HUES48 (cell line): ENCODE results near the gene SKIC8.
A peak's percentile ranks its signal among the peaks of the same experiment; 100 is the strongest.

Experiments used
- H3K27ac ChIP-seq: one replicate; pipeline ENCODE4 v1.7.0; 2013; ENCODE audit warnings: low read depth, low read length, inconsistent platforms
- H3K27me3 ChIP-seq: 2 replicates; pipeline ENCODE4 v1.6.1; 2013; ENCODE audit warnings: mild to moderate bottlenecking, low read length; ENCODE audit not compliant: control insufficient read depth, insufficient read depth
- H3K36me3 ChIP-seq: 2 replicates; pipeline ENCODE4 v1.6.1; 2013; ENCODE audit warnings: low read length; ENCODE audit not compliant: control insufficient read depth, insufficient read depth
- H3K4me1 ChIP-seq: 2 replicates; pipeline ENCODE4 v1.6.1; 2013; ENCODE audit warnings: mild to moderate bottlenecking, low read length; ENCODE audit not compliant: control insufficient read depth, insufficient read depth
- H3K4me3 ChIP-seq: 2 replicates; pipeline ENCODE4 v1.5.1; 2013; ENCODE audit warnings: mild to moderate bottlenecking, low read depth, low read length
- H3K9ac ChIP-seq: 2 replicates; pipeline ENCODE4 v1.6.1; 2013; ENCODE audit warnings: mild to moderate bottlenecking, low read depth, low read length, moderate library complexity
- H3K9me3 ChIP-seq: 2 replicates; pipeline ENCODE4 v1.6.1; 2013; ENCODE audit warnings: low read length; ENCODE audit not compliant: control insufficient read depth, insufficient read depth

SKIC8 gene

GRCh38 chr15:78321041-78321570, 21.7 kb upstream of the SKIC8 start:
- no peak overlapping the region for H3K4me3 ChIP-seq
- no peaks in the 10 kb centered on the region for H3K9me3 ChIP-seq
- H3K9ac ChIP-seq = no peak overlapping the region
- H3K4me1 ChIP-seq = peaks cover 26% of the 10 kb centered on the region
- H3K27me3 ChIP-seq = no peaks in the 10 kb centered on the region
- no peak overlapping the region for H3K27ac ChIP-seq
- H3K36me3 ChIP-seq = no peaks in the 10 kb centered on the region

DNA sequence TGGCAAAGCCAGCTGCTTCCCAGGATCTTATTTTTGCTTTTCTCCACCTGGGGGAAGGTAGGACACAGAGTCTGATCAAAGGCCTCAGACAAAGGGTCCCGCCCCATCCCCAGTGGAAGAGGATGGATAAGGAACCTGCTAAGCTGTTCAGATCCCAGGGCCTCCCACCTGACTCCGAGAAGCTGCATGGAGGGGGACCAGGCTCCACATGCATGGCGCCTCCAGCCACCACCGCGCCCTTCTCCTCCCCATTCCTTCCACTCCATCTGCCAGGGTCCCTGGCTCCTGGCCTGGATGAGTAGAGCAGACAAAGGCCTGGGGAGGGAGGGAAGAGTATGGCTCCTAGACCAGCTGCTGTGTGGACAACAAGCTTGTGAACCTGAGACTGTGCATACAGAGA, 20.8 kb upstream of the SKIC8 start:
- H3K9me3 ChIP-seq = no peaks in the 10 kb centered on the region
- H3K4me3 ChIP-seq = no peak overlapping the region
- no peak overlapping the region for H3K9ac ChIP-seq
- no peaks in the 10 kb centered on the region for H3K27me3 ChIP-seq
- no peak overlapping the region for H3K27ac ChIP-seq
- no peaks in the 10 kb centered on the region for H3K36me3 ChIP-seq
- peaks cover 30% of the 10 kb centered on the region for H3K4me1 ChIP-seq

DNA sequence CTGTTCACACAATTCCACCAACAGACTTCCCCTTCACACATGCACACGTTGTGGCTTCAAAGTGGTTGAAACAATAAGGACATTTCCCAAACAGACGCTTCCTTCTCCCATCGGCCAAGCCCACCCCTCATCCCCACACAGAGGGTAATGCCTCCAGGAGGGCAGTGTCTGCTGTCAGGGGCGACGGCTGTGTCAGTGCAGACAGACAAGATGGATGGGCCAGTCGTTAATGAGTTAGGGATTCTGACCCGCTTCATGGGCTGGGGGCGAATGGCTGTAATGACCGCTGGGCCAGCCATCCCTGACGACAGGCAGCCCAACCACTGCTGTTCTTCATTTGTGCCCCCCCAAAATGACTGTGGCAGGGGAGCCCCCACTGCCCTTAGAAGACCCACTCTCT, 20.2 kb upstream of the SKIC8 start:
- Histone ChIP-seq H3K4me3 (no peak overlapping the region), H3K27ac (no peak overlapping the region), H3K9ac (no peak overlapping the region), H3K4me1 (peaks cover 30% of the 10 kb centered on the region), H3K9me3 (no peaks in the 10 kb centered on the region), H3K36me3 (no peaks in the 10 kb centered on the region), H3K27me3 (no peaks in the 10 kb centered on the region)

DNA sequence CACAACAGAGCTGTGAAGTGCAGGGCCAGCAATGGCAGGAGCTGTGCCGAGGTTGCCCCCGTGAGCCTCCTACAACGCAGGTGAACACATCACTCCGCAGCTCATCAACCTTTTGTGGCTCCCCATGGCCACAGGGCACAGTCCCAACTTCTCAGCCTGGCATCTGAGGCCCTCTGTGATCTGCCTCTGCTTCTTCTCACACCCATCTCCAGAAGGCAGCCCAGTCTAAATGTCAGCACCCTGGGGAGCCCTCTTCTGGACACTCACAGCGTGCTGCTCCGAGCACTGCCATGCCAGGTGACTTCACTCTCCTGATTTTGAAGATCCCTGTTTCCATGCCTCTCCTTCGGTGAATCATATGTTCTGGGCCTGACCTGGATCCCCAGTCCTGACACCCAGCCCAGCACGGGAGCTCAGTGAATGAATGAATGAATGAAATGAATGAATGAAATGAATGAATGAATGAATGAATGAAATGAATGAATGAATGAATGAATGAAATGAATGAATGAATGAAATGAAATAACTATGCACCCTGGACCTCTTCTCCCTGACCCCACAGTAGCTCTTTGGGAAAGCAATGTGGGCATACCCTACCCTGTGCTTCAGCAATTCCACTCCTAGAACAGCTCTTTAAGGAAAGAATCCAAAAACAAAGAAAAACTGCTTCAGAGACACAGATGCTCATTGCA, 17.9 kb upstream of the SKIC8 start:
- no peaks in the 10 kb centered on the region for H3K27me3 ChIP-seq
- no peaks in the 10 kb centered on the region for H3K36me3 ChIP-seq
- no peaks in the 10 kb centered on the region for H3K9me3 ChIP-seq
- H3K4me3 ChIP-seq = no peak overlapping the region
- no peak overlapping the region for H3K9ac ChIP-seq
- peak overlapping the region; percentile 74 for H3K27ac ChIP-seq
- peaks cover 28% of the 10 kb centered on the region for H3K4me1 ChIP-seq

- Histone ChIP-seq H3K4me3 (no peak overlapping the region), H3K4me1 (peaks cover 23% of the 10 kb centered on the region), H3K36me3 (no peaks in the 10 kb centered on the region), H3K27me3 (no peaks in the 10 kb centered on the region), H3K9ac (no peak overlapping the region), H3K9me3 (no peaks in the 10 kb centered on the region), H3K27ac (peak overlapping the region; percentile 74)
Observed at GRCh38 chr15:78316283-78317083, 17.1 kb upstream of the SKIC8 start.

DNA sequence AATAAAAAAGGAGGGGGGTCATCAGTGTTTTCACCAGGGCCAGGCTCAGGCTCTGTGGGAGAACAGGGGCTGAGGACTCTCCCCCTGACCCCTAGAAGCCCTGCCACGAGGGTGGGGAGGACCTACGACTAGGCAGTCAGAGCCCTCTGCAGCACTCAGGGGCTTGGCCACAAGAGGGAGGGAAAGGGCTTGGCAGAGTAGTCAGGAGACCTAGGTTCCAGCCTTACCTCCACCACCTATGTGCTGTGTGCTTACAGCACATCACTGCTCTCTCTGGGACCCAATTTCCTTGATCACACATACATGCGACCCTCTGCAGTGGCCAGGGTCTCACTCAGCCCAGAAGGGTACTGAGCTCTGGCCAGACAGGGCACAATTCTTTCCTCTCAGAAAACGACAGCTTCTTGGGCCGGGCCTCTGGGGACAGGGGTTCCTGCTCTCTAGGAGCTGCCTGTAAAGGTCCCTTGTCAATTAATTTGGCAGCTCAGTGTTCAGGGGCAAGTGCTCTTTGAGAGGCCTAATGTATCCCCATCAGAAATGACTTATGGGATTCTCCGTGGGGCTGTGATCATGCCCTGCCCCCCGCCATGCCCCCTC, 16.4 kb upstream of the SKIC8 start:
- no peaks in the 10 kb centered on the region for H3K36me3 ChIP-seq
- peaks cover 23% of the 10 kb centered on the region for H3K4me1 ChIP-seq
- peak overlapping the region; percentile 74 for H3K27ac ChIP-seq
- H3K9ac ChIP-seq = no peak overlapping the region
- H3K4me3 ChIP-seq = no peak overlapping the region
- no peaks in the 10 kb centered on the region for H3K9me3 ChIP-seq
- no peaks in the 10 kb centered on the region for H3K27me3 ChIP-seq

DNA sequence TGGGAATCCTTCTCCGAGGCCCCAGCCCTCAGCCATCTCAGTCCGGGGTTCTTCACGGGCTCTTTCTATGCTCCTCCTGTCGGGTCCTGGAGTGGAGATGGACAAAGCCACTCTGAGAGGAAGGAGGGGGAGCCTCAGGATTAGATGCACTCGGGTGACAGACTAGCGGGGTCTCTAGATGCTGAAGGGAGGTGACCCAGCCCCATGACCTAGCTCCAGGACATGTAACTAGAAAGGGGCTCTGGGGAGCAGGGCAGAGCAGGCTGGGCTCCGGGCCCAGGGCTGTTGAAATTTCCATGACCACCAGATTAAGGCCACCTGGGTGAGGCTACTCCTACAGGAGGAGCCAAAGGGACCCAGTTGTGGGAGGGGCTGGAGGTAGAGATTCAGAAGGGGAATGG, 14.8 kb upstream of the SKIC8 start:
- Histone ChIP-seq H3K27me3 (no peaks in the 10 kb centered on the region), H3K36me3 (no peaks in the 10 kb centered on the region), H3K4me3 (no peak overlapping the region), H3K9ac (no peak overlapping the region), H3K4me1 (peaks cover 23% of the 10 kb centered on the region), H3K9me3 (no peaks in the 10 kb centered on the region), H3K27ac (no peak overlapping the region)

GRCh38 chr15:78313383-78313782, 14.0 kb upstream of the SKIC8 start:
- H3K4me1 ChIP-seq = peaks cover 27% of the 10 kb centered on the region
- no peaks in the 10 kb centered on the region for H3K27me3 ChIP-seq
- no peak overlapping the region for H3K27ac ChIP-seq
- H3K4me3 ChIP-seq = no peak overlapping the region
- no peaks in the 10 kb centered on the region for H3K9me3 ChIP-seq
- H3K36me3 ChIP-seq = no peaks in the 10 kb centered on the region
- no peak overlapping the region for H3K9ac ChIP-seq

DNA sequence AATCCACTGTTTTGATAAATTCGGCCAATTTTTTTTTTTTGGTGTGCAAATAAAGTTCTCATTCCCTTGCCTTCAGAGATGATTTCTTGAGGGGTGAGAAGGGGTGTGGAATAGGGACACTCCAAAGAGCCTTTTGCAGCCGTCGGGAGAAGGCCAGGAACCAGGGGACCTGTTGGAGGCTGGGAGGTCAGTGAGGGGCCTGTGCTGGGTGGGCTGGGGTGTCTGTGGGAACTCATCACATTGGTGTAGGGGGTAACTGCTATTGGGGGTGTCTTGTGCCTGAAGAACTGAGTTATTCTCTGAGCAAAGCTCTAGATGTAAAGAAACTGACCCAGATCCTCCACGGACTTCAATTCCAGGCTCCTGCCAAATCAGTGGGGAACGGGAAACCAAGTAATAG, 13.5 kb upstream of the SKIC8 start:
- no peak overlapping the region for H3K4me3 ChIP-seq
- H3K27ac ChIP-seq = no peak overlapping the region
- peaks cover 27% of the 10 kb centered on the region for H3K4me1 ChIP-seq
- no peaks in the 10 kb centered on the region for H3K36me3 ChIP-seq
- no peaks in the 10 kb centered on the region for H3K9me3 ChIP-seq
- no peaks in the 10 kb centered on the region for H3K27me3 ChIP-seq
- H3K9ac ChIP-seq = no peak overlapping the region

GRCh38 chr15:78312536-78312935, 13.1 kb upstream of the SKIC8 start:
- no peaks in the 10 kb centered on the region for H3K9me3 ChIP-seq
- H3K27ac ChIP-seq = peak overlapping the region; percentile 9
- peaks cover 27% of the 10 kb centered on the region for H3K4me1 ChIP-seq
- H3K27me3 ChIP-seq = no peaks in the 10 kb centered on the region
- no peaks in the 10 kb centered on the region for H3K36me3 ChIP-seq
- H3K4me3 ChIP-seq = no peak overlapping the region
- no peak overlapping the region for H3K9ac ChIP-seq

- no peak overlapping the region for H3K9ac ChIP-seq
- no peaks in the 10 kb centered on the region for H3K36me3 ChIP-seq
- H3K9me3 ChIP-seq = no peaks in the 10 kb centered on the region
- no peak overlapping the region for H3K27ac ChIP-seq
- H3K4me3 ChIP-seq = no peak overlapping the region
- H3K27me3 ChIP-seq = no peaks in the 10 kb centered on the region
- peaks cover 17% of the 10 kb centered on the region for H3K4me1 ChIP-seq
Observed at GRCh38 chr15:78311292-78311691, 11.9 kb upstream of the SKIC8 start.
